H54 (cell line): Measurements from ENCODE around the gene SYNPO2.
"Not testable (repeated sequence)": the region's sequence is repeated elsewhere in the genome, so short reads cannot be mapped to it uniquely, and the experiment has no call there.

ENCODE experiments used
- DNase-seq: peaks from one replicate; pipeline ENCODE4 v3.0.0; 2011; ENCODE audit warnings: low spot score, mixed read lengths; ENCODE audit not compliant: insufficient read length
- FAIRE-seq: peaks from 3 replicates; lab custom pipeline; 2011; peaks lifted over from hg19 to GRCh38; lab: Jason Lieb, UNC
- POLR2A ChIP-seq: IDR thresholded peaks from 2 replicates; pipeline ENCODE4 v1.6.1; 2011; ENCODE audit warnings: low read depth, mild to moderate bottlenecking, low read length

The SYNPO2 gene

DNA sequence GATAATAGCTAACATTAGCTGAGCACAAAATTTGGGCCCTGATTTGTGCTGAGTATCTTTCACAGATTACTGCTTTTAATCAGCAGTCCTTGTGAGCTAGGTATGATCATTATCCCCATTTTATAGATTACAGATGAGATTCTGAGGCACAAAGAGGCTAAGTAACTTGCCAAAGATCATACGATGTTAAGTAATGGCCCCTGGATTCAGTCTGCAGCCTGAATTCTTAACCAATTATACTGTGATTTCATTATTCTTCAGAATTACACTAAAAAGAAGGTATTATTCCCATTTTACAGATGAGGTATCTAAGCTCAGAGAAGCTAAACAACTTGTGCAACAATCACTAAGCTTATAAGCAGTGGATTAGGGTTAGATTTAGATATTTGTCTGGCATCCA lies 149.1 kb downstream of the SYNPO2 start:
- no peak for DNase-seq
- no peak for TF ChIP-seq POLR2A
- no peak for FAIRE-seq

DNA sequence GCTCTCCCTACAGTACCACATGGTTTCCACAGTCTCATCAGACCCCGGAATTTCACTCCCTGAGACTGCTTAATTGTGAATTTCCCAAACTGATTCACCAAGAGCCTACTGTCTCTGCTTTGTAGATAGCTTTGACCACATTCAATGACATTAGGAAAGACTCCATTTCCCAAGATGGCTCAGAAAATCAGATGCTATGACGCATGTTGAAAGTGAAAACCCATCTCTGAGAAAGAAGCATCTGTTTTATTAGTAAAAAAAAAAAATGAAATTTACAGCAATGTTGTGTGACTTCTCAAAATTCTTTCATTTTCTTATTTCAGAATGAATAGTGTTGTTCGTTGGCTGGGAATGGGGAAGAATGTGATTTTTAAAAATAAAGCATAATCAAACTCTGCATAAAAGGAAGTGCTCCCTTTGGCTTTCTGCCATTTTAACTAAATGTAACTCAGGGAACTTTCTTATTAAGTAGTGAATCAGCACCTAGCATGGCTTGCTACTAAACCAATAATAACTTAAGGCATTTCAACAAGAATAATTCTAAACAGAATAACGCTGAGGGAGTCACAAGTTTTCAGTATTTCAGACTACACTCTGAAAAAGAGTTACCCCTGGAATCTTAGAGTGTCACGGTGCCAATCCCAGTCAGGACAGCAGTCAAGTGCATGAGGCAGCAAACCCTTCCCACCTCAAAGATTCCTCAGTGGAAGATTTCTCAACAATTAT lies 149.6 kb downstream of the SYNPO2 start:
- FAIRE-seq: no peak

DNA sequence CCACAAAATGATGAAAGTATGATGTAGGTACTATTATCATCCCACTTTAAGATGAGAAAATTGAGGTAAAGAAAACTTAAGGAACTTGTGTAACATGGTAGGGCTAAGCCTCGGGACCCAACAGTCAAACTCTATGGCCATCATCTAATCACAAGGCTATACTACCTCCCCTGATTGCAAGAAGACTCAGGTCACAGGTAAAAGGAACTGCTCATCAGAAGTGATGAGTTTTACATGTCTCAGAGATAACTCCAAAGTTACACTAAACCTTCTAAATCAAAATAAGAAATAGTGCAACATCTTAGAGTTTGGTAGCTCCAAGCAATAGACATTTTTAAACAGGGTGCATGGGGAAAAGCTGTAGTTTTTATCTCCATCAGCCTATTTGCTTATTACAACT lies 150.5 kb downstream of the SYNPO2 start:
- no peak for TF ChIP-seq POLR2A
- no peak for DNase-seq
- no peak for FAIRE-seq

More for the DNA sequence above, 149.6 kb downstream of the SYNPO2 start:
- no peak for DNase-seq
- TF ChIP-seq POLR2A: no peak

DNA sequence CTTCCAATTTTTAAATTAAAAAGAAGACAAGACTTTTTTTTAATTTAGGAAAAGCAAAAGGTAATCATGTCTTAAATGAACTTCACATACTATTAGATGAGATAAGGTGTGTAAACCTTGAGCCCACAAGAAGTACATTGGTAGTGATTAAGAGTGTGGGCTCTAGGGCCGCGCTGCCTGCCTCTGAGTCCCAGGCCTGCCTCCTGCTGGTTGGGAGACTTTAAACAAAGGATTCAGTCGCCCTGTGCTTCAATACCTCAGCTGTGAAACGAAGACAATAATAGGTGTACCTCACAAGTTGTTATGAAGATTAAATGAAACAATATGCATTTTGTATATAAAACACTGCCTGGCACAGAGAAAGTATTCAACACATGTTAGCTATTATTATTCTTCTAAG lies 151.1 kb downstream of the SYNPO2 start:
- FAIRE-seq: no peak
- no peak for TF ChIP-seq POLR2A
- no peak for DNase-seq

DNA sequence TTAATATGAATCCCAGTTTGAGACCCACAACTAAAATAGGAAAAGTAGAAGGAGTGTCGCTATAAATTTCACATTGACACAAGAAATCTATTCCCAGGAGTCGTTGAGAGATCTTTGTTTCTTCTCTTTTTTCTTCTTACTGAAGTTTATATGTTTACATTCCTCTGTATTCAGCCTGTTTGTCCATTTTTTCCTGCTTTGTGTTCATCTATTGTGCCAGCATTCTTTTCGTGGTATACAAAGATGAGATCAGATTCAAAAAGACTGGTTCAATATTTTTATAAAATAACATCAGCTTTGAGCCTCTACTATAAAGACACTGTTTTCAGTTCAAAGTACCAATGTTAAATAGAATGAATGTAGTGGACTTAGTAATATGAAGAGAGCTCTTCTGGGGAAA lies 151.6 kb downstream of the SYNPO2 start:
- TF ChIP-seq POLR2A: no peak
- FAIRE-seq (no peak), DNase-seq (no peak)

DNA sequence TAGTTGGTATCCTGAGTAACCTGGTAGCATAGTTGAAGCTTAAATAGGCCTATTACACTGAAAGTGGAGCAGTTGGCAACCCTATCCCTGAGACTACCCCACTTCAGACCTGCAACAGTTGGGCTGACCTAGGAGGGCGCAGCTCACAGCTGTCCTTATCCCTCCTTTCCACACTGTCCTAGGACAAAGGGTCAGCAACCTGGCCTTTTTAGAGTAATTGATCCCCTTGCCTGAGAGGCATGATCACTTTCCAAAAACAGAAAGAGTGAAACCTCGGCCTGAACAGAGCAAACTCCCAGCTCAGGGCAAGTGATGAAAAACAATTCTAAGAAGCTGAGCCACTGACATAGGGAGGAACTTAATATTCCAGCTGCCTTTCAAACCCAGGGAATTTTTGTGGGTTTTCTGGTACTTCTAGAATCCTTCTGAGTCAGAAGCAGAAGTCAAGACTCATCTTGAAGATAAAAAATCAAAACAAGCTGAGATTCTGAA lies 152.1 kb downstream of the SYNPO2 start:
- no peak for TF ChIP-seq POLR2A
- no peak for FAIRE-seq
- no peak for DNase-seq

DNA sequence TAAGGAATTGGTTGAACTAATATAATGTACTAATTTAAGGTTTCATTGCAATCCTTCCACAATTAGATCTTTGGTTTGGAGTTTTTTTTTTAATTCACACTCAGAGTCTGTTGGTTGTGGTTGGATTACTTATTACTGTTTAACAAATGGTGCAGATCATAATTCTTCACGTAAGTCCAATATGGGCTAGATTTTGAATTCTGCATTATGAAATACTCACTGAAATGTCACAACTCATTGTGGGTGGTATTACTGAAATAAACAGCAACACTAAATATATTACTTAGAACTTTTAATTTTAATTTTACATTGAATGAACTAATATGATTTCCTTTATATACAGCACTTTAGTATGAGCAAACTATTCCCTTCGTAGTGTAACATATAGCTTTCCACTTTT lies 152.7 kb downstream of the SYNPO2 start:
- FAIRE-seq (no peak), DNase-seq (no peak)
- TF ChIP-seq POLR2A: no peak

DNA sequence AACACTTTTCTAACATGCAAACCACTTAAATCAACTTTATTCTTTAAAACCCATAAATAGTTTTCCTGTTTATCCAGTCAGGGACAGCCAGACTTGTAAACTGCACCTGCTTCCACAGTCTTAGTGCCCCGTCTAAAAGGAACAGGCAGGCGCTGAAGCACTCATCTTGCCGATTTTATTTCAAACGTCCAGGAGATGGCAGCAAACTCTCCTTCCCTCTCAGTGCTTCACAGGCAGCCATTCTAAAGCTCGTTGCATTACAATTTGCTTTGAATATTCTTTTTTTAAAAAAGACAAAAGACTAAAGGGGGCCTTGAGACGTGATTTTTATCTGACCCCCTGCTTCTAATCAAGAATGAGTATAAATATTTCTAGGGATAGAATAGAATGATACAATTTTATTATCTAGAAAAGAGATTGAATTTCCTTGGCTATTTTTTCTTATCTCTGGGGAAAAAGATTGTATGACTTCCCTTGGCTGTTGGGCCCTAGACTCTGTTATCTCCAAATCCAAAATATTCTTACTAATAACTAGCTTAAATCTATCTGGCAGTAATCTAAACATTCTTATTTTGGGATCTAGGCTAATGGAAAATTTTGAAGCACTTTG lies 153.4 kb downstream of the SYNPO2 start:
- DNase-seq (peak; percentile 10), FAIRE-seq (peak; percentile 15)
- TF ChIP-seq POLR2A: no peak

DNA sequence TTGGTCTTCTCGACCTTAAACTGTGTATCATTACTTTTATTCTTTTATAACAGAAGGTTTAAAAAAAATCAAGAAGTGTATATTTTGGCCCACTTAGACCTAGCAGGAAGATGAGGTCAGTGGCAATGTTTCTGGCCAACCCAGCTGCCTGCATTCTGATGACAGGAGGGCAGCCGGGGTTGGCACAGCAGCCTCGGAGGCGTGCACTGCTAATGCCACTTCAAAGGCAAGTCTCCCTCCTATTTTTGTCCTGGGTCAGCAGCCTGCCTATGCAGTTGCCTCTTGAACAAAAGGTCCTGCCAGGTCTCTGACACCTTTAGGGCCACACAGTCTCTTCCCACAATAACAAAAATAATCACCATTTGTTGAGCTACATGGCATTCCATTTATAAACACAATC lies 157.6 kb downstream of the SYNPO2 start:
- FAIRE-seq (no peak), DNase-seq (no peak)
- no peak for TF ChIP-seq POLR2A

DNA sequence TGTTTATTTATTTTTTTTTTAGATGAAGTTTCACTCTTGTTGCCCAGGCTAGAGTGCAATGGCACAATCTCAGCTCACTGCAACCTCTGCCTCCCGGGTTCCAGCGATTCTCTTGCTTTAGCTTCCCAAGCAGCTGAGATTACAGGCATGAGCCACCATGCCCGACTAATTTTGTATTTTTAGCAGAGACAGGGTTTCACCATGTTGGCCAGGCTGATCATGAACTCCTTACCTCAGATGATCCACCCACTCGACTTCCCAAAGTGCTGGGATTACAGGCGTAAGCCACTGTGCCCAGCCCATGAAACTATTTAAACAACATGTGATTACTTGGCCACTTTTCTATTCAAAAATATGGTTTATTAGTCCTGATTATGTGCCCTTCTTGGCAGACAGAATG lies 158.4 kb downstream of the SYNPO2 start:
- not testable (repeated sequence) for DNase-seq, FAIRE-seq

DNA sequence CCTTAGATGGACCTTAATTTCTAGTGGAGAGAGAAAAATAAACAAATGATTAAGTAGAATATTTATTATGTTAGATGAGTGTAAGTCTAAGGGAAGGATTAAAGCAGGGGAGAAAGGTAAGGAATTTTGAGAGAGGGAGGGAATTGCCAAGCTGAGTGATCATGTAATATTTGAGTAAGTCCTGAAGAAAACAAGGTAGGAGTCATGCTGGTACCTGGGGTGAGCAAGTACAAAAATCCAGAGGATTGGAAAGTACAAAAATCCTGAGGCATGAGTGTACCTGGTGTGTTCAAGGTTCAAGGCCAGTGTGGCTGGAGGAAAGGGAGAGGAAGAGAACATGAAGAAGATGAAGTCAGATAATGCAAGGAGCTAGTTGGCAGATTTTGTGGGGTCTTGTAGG lies 159.8 kb downstream of the SYNPO2 start:
- TF ChIP-seq POLR2A: no peak
- FAIRE-seq (no peak), DNase-seq (no peak)

DNA sequence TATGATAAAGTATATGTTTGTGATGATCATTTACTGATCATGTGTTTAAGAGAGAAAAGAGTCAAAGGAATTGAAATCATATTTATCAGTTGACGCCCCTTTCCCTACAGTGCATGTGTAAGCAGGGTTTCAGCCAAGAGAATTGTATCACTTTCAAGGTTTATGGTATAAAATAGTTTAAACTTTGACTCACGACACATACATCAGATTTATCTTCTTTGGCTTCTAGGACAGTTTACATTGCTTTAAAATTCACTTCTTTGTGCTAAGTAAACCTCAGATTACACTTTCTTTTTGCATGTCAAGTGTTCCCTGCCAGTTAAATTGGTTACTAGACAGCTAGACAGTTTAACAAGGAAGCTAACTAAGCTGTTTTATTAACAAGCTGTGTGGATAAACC lies 160.7 kb downstream of the SYNPO2 start:
- no peak for DNase-seq
- no peak for TF ChIP-seq POLR2A
- FAIRE-seq: no peak

DNA sequence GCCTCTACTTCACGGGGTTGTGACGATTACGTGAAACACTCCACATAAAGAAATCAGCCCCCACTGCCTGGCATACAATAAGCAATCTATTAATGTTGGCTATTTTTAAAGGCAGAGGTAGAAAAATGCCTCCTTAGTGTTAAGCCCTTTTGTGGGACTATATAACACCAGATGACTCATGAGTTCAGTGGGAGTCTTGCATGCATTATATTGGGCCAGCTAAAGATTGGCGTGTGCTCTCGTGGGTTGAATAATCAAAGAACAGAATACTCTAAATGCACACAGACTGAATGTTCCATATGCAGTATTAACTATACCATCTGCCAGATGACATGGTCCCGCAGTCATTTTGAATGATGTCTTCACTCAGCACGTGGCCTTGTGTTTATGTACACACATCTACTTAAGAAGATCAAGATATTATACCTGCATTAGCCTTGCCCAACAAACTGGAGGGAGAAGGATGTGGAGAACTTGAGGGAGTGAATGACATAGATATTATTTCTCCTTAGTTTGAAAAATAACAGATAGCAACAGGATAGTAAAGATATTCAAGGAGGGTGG lies 162.0 kb downstream of the SYNPO2 start:
- FAIRE-seq (no peak), DNase-seq (no peak)
- TF ChIP-seq POLR2A: no peak

DNA sequence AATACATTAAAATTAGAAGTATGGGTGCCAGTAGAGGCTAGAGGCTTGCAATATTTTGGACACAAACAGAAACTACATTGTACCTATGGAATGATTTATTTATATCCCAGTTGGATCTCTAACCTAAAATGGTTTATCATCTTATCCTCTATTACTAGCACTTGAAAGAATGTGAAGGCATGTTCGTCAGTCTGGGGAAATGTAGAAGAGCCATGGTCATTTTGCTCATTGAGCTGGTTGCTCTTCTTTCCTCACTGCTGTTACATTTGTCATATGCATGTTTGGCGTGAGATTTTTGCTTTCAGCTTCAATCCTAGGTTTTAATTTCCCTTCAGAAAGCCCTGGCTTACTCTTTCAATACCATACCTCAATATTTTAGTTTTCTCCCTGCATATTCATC lies 164.6 kb downstream of the SYNPO2 start:
- TF ChIP-seq POLR2A: no peak
- FAIRE-seq (no peak), DNase-seq (no peak)

DNA sequence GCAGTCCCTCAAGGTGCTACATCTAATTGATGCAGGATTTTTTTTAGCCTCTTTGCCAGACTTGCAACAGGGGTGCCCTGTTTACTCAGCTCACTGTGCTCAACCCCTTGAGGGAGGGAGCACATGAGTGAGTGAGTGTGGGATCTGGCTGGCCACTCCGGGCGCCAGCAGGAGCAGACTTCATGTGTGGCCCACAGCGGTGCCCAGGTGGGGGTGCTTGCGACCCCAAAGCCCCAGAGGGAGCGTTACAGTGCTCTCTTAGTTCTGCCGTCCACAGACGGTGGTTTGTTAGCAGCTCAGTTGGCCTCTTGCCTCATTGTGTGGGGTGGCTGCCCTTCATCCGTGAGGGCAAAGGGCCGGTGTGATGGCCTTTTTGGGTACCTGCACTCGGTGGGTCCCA lies 165.3 kb downstream of the SYNPO2 start:
- no peak for TF ChIP-seq POLR2A
- DNase-seq: no peak
- no peak for FAIRE-seq
